Neural cell (in vitro differentiated cells): Measurements from ENCODE around the gene AGBL5. TPM values are rescaled to one million over a fixed set of nuclear protein-coding genes. Genes with fewer than 3 reads are reported as not detected.

ENCODE experiments used
- H2AFZ ChIP-seq: fragments of 200-600, 300-800 bp; sonication (generic), shearing (Covaris generic); 2 replicates; pipeline ENCODE4 v1.6.0; 2014; ENCODE audit warnings: low read depth, mild to moderate bottlenecking, antibody characterized with exemption, low read length, moderate library complexity
- H3F3A ChIP-seq: fragments of 200-600 bp; shearing (Covaris generic); 2 replicates; pipeline ENCODE4 v1.6.1; 2016; ENCODE audit warnings: mild to moderate bottlenecking, moderate library complexity, mixed read lengths, antibody characterized with exemption, low read length; ENCODE audit not compliant: insufficient read depth, poor library complexity, severe bottlenecking
- H3K27ac ChIP-seq: fragments of 200-600, 300-800 bp; sonication (generic), shearing (Covaris generic); 2 replicates; pipeline ENCODE4 v1.5.1; 2014; ENCODE audit warnings: mild to moderate bottlenecking, low read length, moderate library complexity
- H3K27me3 ChIP-seq: fragments of 300-800, 200-600 bp; sonication (generic), shearing (Covaris generic); 2 replicates; pipeline ENCODE4 v1.6.0; 2014; ENCODE audit warnings: mild to moderate bottlenecking, low read depth, low read length, moderate library complexity; ENCODE audit not compliant: insufficient read depth
- H3K36me3 ChIP-seq: fragments of 300-800, 200-600 bp; sonication (generic), shearing (Covaris generic); 2 replicates; pipeline ENCODE4 v1.5.1; 2014; ENCODE audit warnings: mild to moderate bottlenecking, antibody characterized with exemption, low read length, moderate library complexity; ENCODE audit not compliant: insufficient read depth
- H3K4me2 ChIP-seq: fragments of 300-800, 200-600 bp; sonication (generic), shearing (Covaris generic); 2 replicates; pipeline ENCODE4 v1.6.0; 2014; ENCODE audit warnings: mild to moderate bottlenecking, low read length
- H3K4me3 ChIP-seq: fragments of 300-800, 200-600 bp; sonication (generic), shearing (Covaris generic); 2 replicates; pipeline ENCODE4 v1.5.1; 2014; ENCODE audit warnings: mild to moderate bottlenecking, low read length, moderate library complexity
- H3K79me2 ChIP-seq: fragments of 200-600 bp; shearing (Covaris generic); replicated peaks from 2 replicates; pipeline ENCODE4 v1.6.0; 2014; ENCODE audit warnings: mild to moderate bottlenecking, low read length, moderate library complexity; ENCODE audit not compliant: insufficient read depth
- H3K9ac ChIP-seq: fragments of 300-800, 200-600 bp; sonication (generic), shearing (Covaris generic); 2 replicates; pipeline ENCODE4 v1.6.1; 2016; ENCODE audit warnings: mild to moderate bottlenecking, low read length, mixed read lengths
- H3K9me2 ChIP-seq: fragments of 200-600 bp; shearing (Covaris generic); 2 replicates; pipeline ENCODE4 v1.6.1; 2016; ENCODE audit warnings: mild to moderate bottlenecking, low read length, mixed read lengths; ENCODE audit not compliant: insufficient read depth
- H3K9me3 ChIP-seq: fragments of 200-600, 300-800 bp; sonication (generic), shearing (Covaris generic); 2 replicates; pipeline ENCODE4 v1.6.1; 2016; ENCODE audit warnings: mild to moderate bottlenecking, mixed run types, low read length, moderate library complexity, mixed read lengths
- H4K20me1 ChIP-seq: fragments of 200-600 bp; shearing (Covaris generic); 2 replicates; pipeline ENCODE4 v1.6.1; 2016; ENCODE audit warnings: mild to moderate bottlenecking, mixed run types; ENCODE audit not compliant: insufficient read depth
- CTCF ChIP-seq: fragments of 450-650 bp; IDR thresholded peaks from 2 replicates; pipeline ENCODE4 v1.5.1; 2014; ENCODE audit warnings: antibody characterized with exemption, mild to moderate bottlenecking, moderate library complexity; ENCODE audit not compliant: poor library complexity, severe bottlenecking
- EP300 ChIP-seq: fragments of 450-650 bp; conservative IDR thresholded peaks from 2 replicates; pipeline ENCODE4 v1.6.1; 2014; ENCODE audit warnings: antibody characterized with exemption, mild to moderate bottlenecking, moderate library complexity; ENCODE audit not compliant: poor library complexity, severe bottlenecking
- EZH2 ChIP-seq: fragments of 200-600, 300-800 bp; shearing (Covaris generic), sonication (generic); IDR thresholded peaks from 2 replicates; pipeline ENCODE4 v1.6.1; 2014; ENCODE audit warnings: antibody characterized with exemption, low read length, borderline replicate concordance, mild to moderate bottlenecking; ENCODE audit not compliant: insufficient read depth, poor library complexity, severe bottlenecking
- MXI1 ChIP-seq: fragments of 450-650 bp; conservative IDR thresholded peaks from 2 replicates; pipeline ENCODE4 v1.6.1; 2014; ENCODE audit warnings: antibody characterized with exemption, mild to moderate bottlenecking; ENCODE audit not compliant: poor library complexity, severe bottlenecking
- POLR2AphosphoS5 ChIP-seq: IDR thresholded peaks from 2 replicates; pipeline ENCODE4 v1.6.1; 2012
- RAD21 ChIP-seq: fragments of 450-650 bp; conservative IDR thresholded peaks from 2 replicates; pipeline ENCODE4 v1.6.1; 2014; ENCODE audit warnings: antibody characterized with exemption, mild to moderate bottlenecking, moderate library complexity
- REST ChIP-seq: IDR thresholded peaks from 2 replicates; pipeline ENCODE4 v1.6.1; 2012; ENCODE audit warnings: borderline replicate concordance
- SMC3 ChIP-seq: fragments of 450-650 bp; conservative IDR thresholded peaks from 2 replicates; pipeline ENCODE4 v1.6.1; 2014; ENCODE audit warnings: antibody characterized with exemption, mild to moderate bottlenecking, moderate library complexity; ENCODE audit not compliant: poor library complexity
- TAF1 ChIP-seq: IDR thresholded peaks from 2 replicates; pipeline ENCODE4 v1.6.1; 2012; ENCODE audit warnings: low read depth
- polyA plus RNA-seq: library from polyadenylated mRNA; depleted of rRNA; stranded (reverse); fragments of >200 nt; gene quantifications from 2 replicates; pipeline ENCODE4 v1.2.3, GENCODE V29; 2014

Gene AGBL5
- polyA plus RNA-seq, 1 donor from 2014 or later, result 34.3 TPM

- no peaks in the 10 kb centered on the region for H4K20me1 ChIP-seq
- no peak overlapping the region for H3K4me3 ChIP-seq
- H3K9me2 ChIP-seq, result no peaks in the 10 kb centered on the region
- no peaks in the 10 kb centered on the region for H3K9me3 ChIP-seq
- no peaks in the 10 kb centered on the region for H3F3A ChIP-seq
- no peaks in the 10 kb centered on the region for H3K36me3 ChIP-seq
- H3K4me2 ChIP-seq, result no peak overlapping the region
- no peak for TF ChIP-seq EZH2
- TF ChIP-seq REST, result no peak
- no peak overlapping the region for H3K9ac ChIP-seq
- no peak overlapping the region for H3K27ac ChIP-seq
- no peak overlapping the region for H2AFZ ChIP-seq
- H3K79me2 ChIP-seq, result no peaks in the 10 kb centered on the region
- H3K27me3 ChIP-seq, result no peaks in the 10 kb centered on the region
These were observed 48.6 kb downstream of the AGBL5 start for GRCh38 chr2:27100036-27100435.

- Histone ChIP-seq H3K27ac (no peak overlapping the region), H3K4me3 (no peak overlapping the region), H2AFZ (no peak overlapping the region), H3K9me2 (no peaks in the 10 kb centered on the region), H3K4me2 (no peak overlapping the region), H3K79me2 (no peaks in the 10 kb centered on the region), H3K9me3 (no peaks in the 10 kb centered on the region), H3K36me3 (no peaks in the 10 kb centered on the region), H3K9ac (no peak overlapping the region), H3K27me3 (no peaks in the 10 kb centered on the region), H4K20me1 (no peaks in the 10 kb centered on the region), H3F3A (no peaks in the 10 kb centered on the region)
- no peak for TF ChIP-seq TAF1
- no peak for TF ChIP-seq EZH2
- TF ChIP-seq REST, result no peak
- TF ChIP-seq EP300, result no peak
- no peak for TF ChIP-seq MXI1
- no peak for TF ChIP-seq POLR2AphosphoS5
- no peak for TF ChIP-seq RAD21
- TF ChIP-seq CTCF, result no peak
- TF ChIP-seq SMC3, result no peak
These were observed 50.9 kb downstream of the AGBL5 start for GRCh38 chr2:27102329-27102728.
